Kidney glomerular epithelial cell (primary cell): ENCODE measurements around the gene MYO6.
A peak's percentile ranks its signal among the peaks of the same experiment; 100 is the strongest.
"Not testable (repeated sequence)": the region's sequence is repeated elsewhere in the genome, so short reads cannot be mapped to it uniquely, and the experiment has no call there.

ENCODE experiments used
- DNase-seq: peaks from one replicate; lab custom pipeline; 2025; lab: John Stamatoyannopoulos, UW

MYO6 gene

GRCh38 chr6:75748743-75749538 is at the start of gene MYO6:
Gene MYO6 (plus strand): TSS chr6:75749239. CDS start chr6:75817548, 68,309 bp downstream.
- peak; percentile 61 for DNase-seq

- not testable (repeated sequence) for DNase-seq
Observed at GRCh38 chr6:75708334-75708733, 40.7 kb upstream of the MYO6 start.

- no peak for DNase-seq
Observed at GRCh38 chr6:75711173-75711572, 37.9 kb upstream of the MYO6 start.

GRCh38 chr6:75719133-75719532 is 29.9 kb upstream of the MYO6 start:
- no peak for DNase-seq

GRCh38 chr6:75723382-75723781 is 25.7 kb upstream of the MYO6 start:
- no peak for DNase-seq

GRCh38 chr6:75727206-75727605 is 21.8 kb upstream of the MYO6 start:
- no peak for DNase-seq

GRCh38 chr6:75731029-75731428 is 18.0 kb upstream of the MYO6 start:
- DNase-seq, result not testable (repeated sequence)

GRCh38 chr6:75735491-75736186 is 13.4 kb upstream of the MYO6 start:
- DNase-seq, result peak; percentile 95

GRCh38 chr6:75743971-75744370 is 5.1 kb upstream of the MYO6 start:
- no peak for DNase-seq

GRCh38 chr6:75745404-75745803 is 3.6 kb upstream of the MYO6 start:
- no peak for DNase-seq

- no peak for DNase-seq
Observed at GRCh38 chr6:75746221-75746620, 2.8 kb upstream of the MYO6 start.

- DNase-seq, result no peak
Observed at GRCh38 chr6:75747152-75747992, 1.7 kb upstream of the MYO6 start.

- no peak for DNase-seq
Observed at GRCh38 chr6:75748003-75748742, 866 bp upstream of the MYO6 start.

- DNase-seq, result no peak
Observed at GRCh38 chr6:75751443-75751842, 2.4 kb downstream of the MYO6 start.

- no peak for DNase-seq
Observed at GRCh38 chr6:75752365-75752764, 3.3 kb downstream of the MYO6 start.

- no peak for DNase-seq
Observed at GRCh38 chr6:75755704-75756103, 6.7 kb downstream of the MYO6 start.

GRCh38 chr6:75757295-75757694 is 8.3 kb downstream of the MYO6 start:
- DNase-seq, result no peak

- no peak for DNase-seq
Observed at GRCh38 chr6:75758061-75758460, 9.0 kb downstream of the MYO6 start.

- DNase-seq, result peak; percentile 59
Observed at GRCh38 chr6:75759207-75759606, 10.2 kb downstream of the MYO6 start.

GRCh38 chr6:75760320-75760719 is 11.3 kb downstream of the MYO6 start:
- no peak for DNase-seq

- no peak for DNase-seq
Observed at GRCh38 chr6:75761489-75761888, 12.4 kb downstream of the MYO6 start.

GRCh38 chr6:75762063-75762462 is 13.0 kb downstream of the MYO6 start:
- DNase-seq, result no peak
